Measurements from ENCODE around the gene IFITM10. TPM values are rescaled to one million over a fixed set of nuclear protein-coding genes. Genes with fewer than 3 reads are reported as not detected.

Gene IFITM10
- total RNA-seq, 1 experiment from 2014 or later = not detected

DNA sequence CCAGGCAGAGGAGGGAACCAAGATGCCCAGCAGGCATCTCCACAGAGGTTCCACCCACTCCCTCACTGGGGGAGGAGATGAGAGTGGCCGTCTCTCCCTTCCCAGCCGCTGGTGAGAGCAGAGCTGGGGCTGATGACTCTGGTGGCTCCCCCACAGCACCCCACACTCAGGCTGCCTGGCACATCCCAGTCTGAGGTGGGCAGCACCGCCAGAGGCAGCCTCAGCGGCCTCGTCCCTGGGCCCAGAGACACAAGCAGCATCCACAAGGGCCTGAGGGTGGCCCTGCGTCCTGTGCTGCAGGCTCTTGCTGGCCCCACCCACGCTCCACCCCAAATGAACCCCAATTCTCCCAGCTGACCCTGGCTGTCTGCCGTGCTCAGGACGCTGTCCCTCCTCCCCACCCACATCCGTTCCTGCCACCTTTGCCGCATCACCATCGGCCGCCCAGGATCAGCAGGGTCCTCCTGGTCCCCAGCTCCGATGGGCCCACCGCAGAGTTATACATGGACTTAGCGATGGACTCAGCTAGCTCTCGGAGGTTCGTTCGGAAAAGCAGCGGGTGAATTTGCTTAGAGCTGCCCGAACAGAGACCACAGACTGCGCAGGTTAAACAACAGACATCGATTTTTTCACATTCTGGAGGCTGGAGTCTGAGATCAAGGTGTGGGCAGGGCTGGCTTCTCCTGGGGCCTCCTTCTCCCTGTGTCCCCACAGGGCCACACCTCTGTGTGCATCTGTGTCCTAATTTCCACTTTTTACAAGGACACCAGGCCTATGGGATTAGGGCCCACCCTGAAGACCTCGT, 33.5 kb upstream of the IFITM10 start:
- H3K27me3 ChIP-seq (replicated peaks; ENCODE audit: insufficient read depth, low read depth, low read length, poor library complexity) = no peaks in the 10 kb centered on the region
- no peak overlapping the region for H3K4me3 ChIP-seq (ENCODE audit: low read depth, low read length, poor library complexity, severe bottlenecking)
- H3K27ac ChIP-seq (ENCODE audit: low read depth, low read length, poor library complexity, severe bottlenecking) = no peak overlapping the region
- no peaks in the 10 kb centered on the region for H3K36me3 ChIP-seq (ENCODE audit: insufficient read depth, low read length, poor library complexity, severe bottlenecking)
- no peaks in the 10 kb centered on the region for H3K4me1 ChIP-seq (ENCODE audit: insufficient read depth, low read length, poor library complexity, severe bottlenecking)
- intact Hi-C loops (cut with micrococcal nuclease; ENCODE audit: unreplicated experiment) = no loop called here
- BruUV-seq (replicated peaks) = no TSS peak
- TF ChIP-seq EZH2 (IDR thresholded peaks at IDR 0.05; ENCODE audit: borderline replicate concordance, low read depth, low read length, poor library complexity, severe bottlenecking) (no peak), CTCF (conservative IDR thresholded peaks at IDR 0.05; ENCODE audit: low read depth, low read length) (no peak)
- ChIA-PET POLR2A (ENCODE audit: low non-redundant PET) (no interaction called here), CTCF (no interaction called here)
- DNase-seq (ENCODE audit: low spot score) = no peak
- no peaks in the 10 kb centered on the region for H3K9me3 ChIP-seq (ENCODE audit: low read depth, low read length, poor library complexity, severe bottlenecking)

GRCh38 chr11:1782831-1783724, 32.7 kb upstream of the IFITM10 start:
- TF ChIP-seq EZH2 (IDR thresholded peaks at IDR 0.05; ENCODE audit: borderline replicate concordance, low read depth, low read length, poor library complexity, severe bottlenecking) (no peak), CTCF (conservative IDR thresholded peaks at IDR 0.05; ENCODE audit: low read depth, low read length) (no peak)
- no TSS peak for BruUV-seq (replicated peaks)
- Histone ChIP-seq H3K4me1 (ENCODE audit: insufficient read depth, low read length, poor library complexity, severe bottlenecking) (no peaks in the 10 kb centered on the region), H3K27me3 (replicated peaks; ENCODE audit: insufficient read depth, low read depth, low read length, poor library complexity) (no peaks in the 10 kb centered on the region), H3K4me3 (ENCODE audit: low read depth, low read length, poor library complexity, severe bottlenecking) (no peak overlapping the region), H3K27ac (ENCODE audit: low read depth, low read length, poor library complexity, severe bottlenecking) (no peak overlapping the region), H3K36me3 (ENCODE audit: insufficient read depth, low read length, poor library complexity, severe bottlenecking) (no peaks in the 10 kb centered on the region), H3K9me3 (ENCODE audit: low read depth, low read length, poor library complexity, severe bottlenecking) (no peaks in the 10 kb centered on the region)
- intact Hi-C loops (cut with micrococcal nuclease; ENCODE audit: unreplicated experiment) = no loop called here
- DNase-seq (ENCODE audit: low spot score) = no peak
- ChIA-PET CTCF (interaction anchor here (0.7 kb wide), 1 partner anchor 50 kb away, joined by 7 read pairs; no protein-coding TSS in a partner anchor), POLR2A (ENCODE audit: low non-redundant PET) (no interaction called here)

DNA sequence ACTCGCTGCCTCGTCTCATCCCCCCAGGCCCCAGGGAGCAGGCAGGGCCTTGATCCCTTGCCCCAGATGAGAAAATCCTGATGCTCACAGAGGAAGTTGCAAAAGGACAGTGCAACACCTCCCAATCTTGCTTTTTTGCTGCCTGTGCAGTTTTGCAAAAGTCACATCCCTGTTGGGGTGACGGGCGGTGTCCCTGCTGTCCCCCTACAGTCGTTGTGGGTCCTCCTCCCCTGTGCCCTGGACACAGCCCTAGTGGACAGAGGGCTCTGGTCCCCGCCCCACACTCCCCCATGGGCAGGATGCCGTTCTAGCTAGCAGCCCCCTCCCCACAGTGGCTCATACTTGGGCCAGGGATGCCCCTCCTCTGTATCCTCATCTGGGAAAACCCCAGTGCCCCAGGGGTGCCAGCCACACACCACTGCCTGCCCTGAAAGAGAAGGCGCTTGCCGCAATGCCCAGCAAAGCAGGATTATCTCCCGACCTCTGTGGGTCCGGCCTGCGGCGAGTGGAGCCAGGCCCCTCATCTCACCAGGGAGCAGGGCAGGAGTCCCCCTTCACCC, 31.7 kb upstream of the IFITM10 start:
- POLR2A ChIA-PET (ENCODE audit: low non-redundant PET) = no interaction called here
- Histone ChIP-seq H3K27ac (ENCODE audit: low read depth, low read length, poor library complexity, severe bottlenecking) (no peak overlapping the region), H3K36me3 (ENCODE audit: insufficient read depth, low read length, poor library complexity, severe bottlenecking) (no peaks in the 10 kb centered on the region), H3K4me1 (ENCODE audit: insufficient read depth, low read length, poor library complexity, severe bottlenecking) (no peaks in the 10 kb centered on the region), H3K4me3 (ENCODE audit: low read depth, low read length, poor library complexity, severe bottlenecking) (no peak overlapping the region), H3K9me3 (ENCODE audit: low read depth, low read length, poor library complexity, severe bottlenecking) (no peaks in the 10 kb centered on the region), H3K27me3 (replicated peaks; ENCODE audit: insufficient read depth, low read depth, low read length, poor library complexity) (no peaks in the 10 kb centered on the region)
- intact Hi-C loops (cut with micrococcal nuclease; ENCODE audit: unreplicated experiment) = no loop called here
- no TSS peak for BruUV-seq (replicated peaks)
- no peak for DNase-seq (ENCODE audit: low spot score)
- no peak for TF ChIP-seq EZH2 (IDR thresholded peaks at IDR 0.05; ENCODE audit: borderline replicate concordance, low read depth, low read length, poor library complexity, severe bottlenecking)
- TF ChIP-seq CTCF (conservative IDR thresholded peaks at IDR 0.05; ENCODE audit: low read depth, low read length) = no peak
- CTCF ChIA-PET = no interaction called here

Measured in A673 (cell line).